B cell (primary cell): ENCODE data around the gene ITPKB. TPM values are rescaled to one million over a fixed set of nuclear protein-coding genes. Genes with fewer than 3 reads are reported as not detected.

Experiments
- ATAC-seq: fragments of 200-7000 bp; cut with Tn5 transposase; one replicate; pipeline ENCODE4 v1.10.0; 2021; ENCODE audit warnings: low read depth, mild to moderate bottlenecking, moderate number of reproducible peaks, moderate library complexity
- CTCF ChIA-PET: fragments of 350-600 bp; sonication (Branson Sonifier 250); formaldehyde crosslinking; loops from one replicate; lab custom pipeline; 2021; ENCODE audit warnings: antibody characterized with exemption, inconsistent platforms; lab: Charles Lee
- POLR2A ChIA-PET: fragments of 350-600 bp; sonication (Branson Sonifier 250); formaldehyde crosslinking; loops from one replicate; lab custom pipeline; 2021; ENCODE audit warnings: antibody characterized with exemption; lab: Charles Lee
- DNase-seq: peaks from one replicate; pipeline ENCODE4 v3.0.0; 2013
- H2AFZ ChIP-seq: 2 replicates; pipeline ENCODE4 v1.6.1; 2012; ENCODE audit warnings: mild to moderate bottlenecking, low read depth, low read length; ENCODE audit not compliant: insufficient read depth, poor library complexity, severe bottlenecking
- H3K27ac ChIP-seq, 2 donors: 1 replicate in 1 of 2; 2 replicates in 1 of 2; pipeline ENCODE4 v1.5.1; 2012 to 2013; ENCODE audit warnings: low read length in 2 of 2, mild to moderate bottlenecking in 2 of 2, moderate library complexity in 1 of 2
- H3K27me3 ChIP-seq, 4 experiments: fragments of 200-600 bp in 1 of 4; sonication (generic) in 1 of 4; replicated peaks in 1 of 4; 1 replicate in 2 of 4; 2 replicates in 2 of 4; pipeline versions ENCODE4 v1.6.1 to v1.7.0; 2013 to 2016; ENCODE audit warnings: low read length in 3 of 4, mild to moderate bottlenecking in 2 of 4, mixed read lengths in 1 of 4, moderate library complexity in 1 of 4; ENCODE audit not compliant: insufficient read depth in 4 of 4, control insufficient read depth in 3 of 4; ENCODE audit errors: control extremely low read depth in 1 of 4
- H3K36me3 ChIP-seq, 2 experiments: replicated peaks in 1 of 2; 1 replicate in 1 of 2; 2 replicates in 1 of 2; pipeline versions ENCODE4 v1.6.1 to v1.7.1; 2013; ENCODE audit warnings: low read length in 1 of 2; ENCODE audit not compliant: insufficient read depth in 2 of 2, control insufficient read depth in 1 of 2; ENCODE audit errors: control extremely low read depth in 1 of 2, extremely low read depth in 1 of 2
- H3K4me1 ChIP-seq, 2 donors: fragments of 200-600 bp in 1 of 2; sonication (generic) in 1 of 2; 1 replicate in 1 of 2; 2 replicates in 1 of 2; pipeline versions ENCODE4 v1.5.1 to v1.6.1; 2013 to 2017; ENCODE audit warnings: low read length in 2 of 2; ENCODE audit not compliant: control insufficient read depth in 2 of 2, insufficient read depth in 2 of 2
- H3K4me2 ChIP-seq: replicated peaks from 2 replicates; pipeline ENCODE3; 2012; ENCODE audit warnings: mild to moderate bottlenecking, low read depth, low read length; ENCODE audit not compliant: poor library complexity, severe bottlenecking
- H3K4me3 ChIP-seq, 5 experiments: fragments of 200-600 bp in 1 of 5; sonication (generic) in 1 of 5; 1 replicate in 3 of 5; 2 replicates in 2 of 5; pipeline versions ENCODE4 v1.5.1 to v1.7.0; 2011 to 2016; ENCODE audit warnings: low read length in 4 of 5, mild to moderate bottlenecking in 4 of 5, low read depth in 2 of 5, control low read depth in 1 of 5, moderate library complexity in 1 of 5; ENCODE audit not compliant: insufficient read depth in 1 of 5; ENCODE audit errors: control extremely low read depth in 1 of 5, extremely low read depth in 1 of 5
- H3K79me2 ChIP-seq: fragments of 200-600 bp; sonication (generic); one replicate; pipeline ENCODE4 v1.6.0; 2016; ENCODE audit warnings: low read length; ENCODE audit not compliant: control insufficient read depth, insufficient read depth
- H3K9ac ChIP-seq: fragments of 200-600 bp; sonication (generic); 2 replicates; pipeline ENCODE4 v1.6.1; 2017; ENCODE audit warnings: mild to moderate bottlenecking, low read length, moderate library complexity
- H3K9me3 ChIP-seq, 3 donors: one replicate each; pipeline versions ENCODE4 v1.6.1 to v1.7.1; 2013; ENCODE audit warnings: low read length in 2 of 3; ENCODE audit not compliant: control insufficient read depth in 2 of 3, insufficient read depth in 1 of 3; ENCODE audit errors: control extremely low read depth in 1 of 3
- H4K20me1 ChIP-seq: 2 replicates; pipeline ENCODE4 v1.6.0; 2012; ENCODE audit warnings: mild to moderate bottlenecking, low read length; ENCODE audit not compliant: insufficient read depth, control insufficient read depth, poor library complexity, severe bottlenecking
- H3K27ac Mint-ChIP-seq: one replicate; pipeline ENCODE4 v1.8.0; 2021; ENCODE audit warnings: mixed read lengths
- H3K27me3 Mint-ChIP-seq: one replicate; pipeline ENCODE4 v1.8.0; 2021; ENCODE audit warnings: mixed read lengths
- H3K4me1 Mint-ChIP-seq: one replicate; pipeline ENCODE4 v1.8.0; 2021; ENCODE audit warnings: mixed read lengths
- H3K4me3 Mint-ChIP-seq: one replicate; pipeline ENCODE4 v1.8.0; 2021; ENCODE audit warnings: mixed read lengths
- H3K9me3 Mint-ChIP-seq: one replicate; pipeline ENCODE4 v1.8.0; 2022; ENCODE audit warnings: mixed read lengths; ENCODE audit not compliant: insufficient read depth
- CTCF ChIP-seq: fragments of 200-600 bp; IDR thresholded peaks from one replicate; pipeline ENCODE4 v1.8.0; 2022; ENCODE audit warnings: antibody characterized with exemption, mild to moderate bottlenecking
- EZH2 ChIP-seq: IDR thresholded peaks from 2 replicates; pipeline ENCODE4 v1.6.1; 2012; ENCODE audit warnings: borderline replicate concordance, low read depth, mild to moderate bottlenecking, moderate library complexity, low read length; ENCODE audit not compliant: insufficient read depth, poor library complexity, severe bottlenecking
- WGBS: methylation state at CpG from one replicate; pipeline ENCODE4 v1.1.5; 2013; ENCODE audit warnings: missing lambda C conversion rate; ENCODE audit not compliant: insufficient coverage; 5-methylcytosine and 5-hydroxymethylcytosine counted together
- intact Hi-C: fragments of 100-400 bp; cut with micrococcal nuclease; formaldehyde crosslinking; loops from one replicate; pipeline ENCODE4 v1.10.0; 2022
- polyA plus RNA-seq: library from polyadenylated mRNA; depleted of rRNA; stranded (reverse); fragments of >200 nt; gene quantifications from 2 replicates; pipeline ENCODE4 v1.2.3, GENCODE V29; 2012
- total RNA-seq, 2 donors: library from RNA; stranded (reverse); fragments of 120-200 nt in 1 of 2; gene quantifications; 1 replicate in 1 of 2; 2 replicates in 1 of 2; pipeline versions ENCODE4 v1.2.3 to v1.2.4, GENCODE V29; 2013 to 2022

ITPKB gene
- total and polyA plus RNA-seq, 2 donors (not counting 1 experiment from before 2014, with no cell fraction given): 21.8 to 93.5 TPM

- peaks cover 68% of the 10 kb centered on the region for H3K4me1 Mint-ChIP-seq
- peak overlapping the region; percentile 70 to 77 for H3K27ac ChIP-seq
- no peaks in the 10 kb centered on the region for H3K27me3 ChIP-seq
- 92% methylated on average over 5 of the region's 9 CpGs for WGBS
- DNase-seq (no peak), ATAC-seq (no peak)
- H3K27ac Mint-ChIP-seq: peak overlapping the region; percentile 86
- H3K79me2 ChIP-seq: no peaks in the 10 kb centered on the region
- no peaks in the 10 kb centered on the region for H3K9me3 Mint-ChIP-seq
- ChIA-PET CTCF (interaction anchor here (0.6 to 16.3 kb wide), 21 partner anchors 8 to 207 kb away, joined by 3 to 278 read pairs (median 8); no protein-coding TSS in a partner anchor), POLR2A (interaction anchor here (1.0 to 2.5 kb wide), 5 partner anchors 11 to 56 kb away, joined by 3 to 8 read pairs (median 3); no protein-coding TSS in a partner anchor)
- peak overlapping the region; percentile 5 for H3K9ac ChIP-seq
- H3K4me1 ChIP-seq: peaks cover 42 to 63% of the 10 kb centered on the region in 2 donors
- H3K36me3 ChIP-seq: peaks cover 0 to 35% of the 10 kb centered on the region in 2 experiments
- H3K27me3 Mint-ChIP-seq: no peaks in the 10 kb centered on the region
- H3K9me3 ChIP-seq: peaks cover 0 to 10% (median 4%) of the 10 kb centered on the region in 3 donors
- H2AFZ ChIP-seq: peak overlapping the region; percentile 13
- no peaks in the 10 kb centered on the region for H4K20me1 ChIP-seq
- intact Hi-C loops: loop anchor here (5.0 kb wide), 1 partner anchor 1105 kb away; the partner anchor contains the start of genes JMJD4 and SNAP47
- H3K4me3 Mint-ChIP-seq: peak overlapping the region; percentile 67
- H3K4me3 ChIP-seq: no peak overlapping the region
- H3K4me2 ChIP-seq: peak overlapping the region; percentile 56
- TF ChIP-seq EZH2: no peak
- TF ChIP-seq CTCF: no peak
These were observed 106.8 kb downstream of the ITPKB start for GRCh38 chr1:226632169-226632879.
